Measurements from ENCODE around the gene METTL16.
"Not testable (repeated sequence)": the region's sequence is repeated elsewhere in the genome, so short reads cannot be mapped to it uniquely, and the experiment has no call there.

The METTL16 gene

GRCh38 chr17:2511462-2512369, at the start of gene METTL16:
METTL16 (minus strand) TSS chr17:2511888; CDS start chr17:2502331, 9,557 bp downstream.
- peak; percentile 98 for DNase-seq

GRCh38 chr17:2560658-2561057, 49.0 kb upstream of the METTL16 start:
- no peak for DNase-seq

GRCh38 chr17:2551928-2552327, 40.2 kb upstream of the METTL16 start:
- DNase-seq: no peak

GRCh38 chr17:2551493-2551892, 39.8 kb upstream of the METTL16 start:
- DNase-seq: no peak

- no peak for DNase-seq
Observed at GRCh38 chr17:2549392-2550211, 37.9 kb upstream of the METTL16 start.

GRCh38 chr17:2548026-2548425, 36.3 kb upstream of the METTL16 start:
- not testable (repeated sequence) for DNase-seq

- DNase-seq: peak; percentile 12
Observed at GRCh38 chr17:2547176-2547575, 35.5 kb upstream of the METTL16 start.

GRCh38 chr17:2545393-2545792, 33.7 kb upstream of the METTL16 start:
- DNase-seq: no peak

- no peak for DNase-seq
Observed at GRCh38 chr17:2542456-2542855, 30.8 kb upstream of the METTL16 start.

GRCh38 chr17:2542056-2542455, 30.4 kb upstream of the METTL16 start:
- no peak for DNase-seq

- not testable (repeated sequence) for DNase-seq
Observed at GRCh38 chr17:2537579-2537978, 25.9 kb upstream of the METTL16 start.

- no peak for DNase-seq
Observed at GRCh38 chr17:2532146-2532720, 20.5 kb upstream of the METTL16 start.

GRCh38 chr17:2531243-2531954, 19.7 kb upstream of the METTL16 start:
- DNase-seq: not testable (repeated sequence)

- DNase-seq: not testable (repeated sequence)
Observed at GRCh38 chr17:2521775-2522410, 10.2 kb upstream of the METTL16 start.

GRCh38 chr17:2521257-2521656, 9.6 kb upstream of the METTL16 start:
- no peak for DNase-seq

GRCh38 chr17:2517539-2517938, 5.9 kb upstream of the METTL16 start:
- no peak for DNase-seq

- DNase-seq: no peak
Observed at GRCh38 chr17:2511138-2511461, 588 bp downstream of the METTL16 start.

- no peak for DNase-seq
Observed at GRCh38 chr17:2510559-2510958, 1.1 kb downstream of the METTL16 start.

GRCh38 chr17:2508035-2508434, 3.7 kb downstream of the METTL16 start:
- DNase-seq: no peak

GRCh38 chr17:2507015-2507414, 4.7 kb downstream of the METTL16 start:
- DNase-seq: not testable (repeated sequence)

- DNase-seq: no peak
Observed at GRCh38 chr17:2503627-2504026, 8.1 kb downstream of the METTL16 start.

- DNase-seq: no peak
Observed at GRCh38 chr17:2502871-2503580, 8.7 kb downstream of the METTL16 start.
